HL-60 (cell line): Measurements from ENCODE around the gene RBM26.

Experiments
- DNase-seq, 2 experiments: peaks; one replicate each; pipeline ENCODE4 v3.0.0-alpha.2; 2010 to 2020; ENCODE audit warnings: low read depth in 1 of 2, low spot score in 1 of 2
- H3K27ac ChIP-seq: fragments of 250-450 bp; sonication (Bioruptor Pico); replicated peaks from 2 replicates; pipeline ENCODE4 v1.5.1; 2020; ENCODE audit warnings: mild to moderate bottlenecking, moderate library complexity
- H3K27me3 ChIP-seq: fragments of 250-450 bp; sonication (Bioruptor Pico); 2 replicates; pipeline ENCODE4 v1.5.1; 2021; ENCODE audit warnings: mild to moderate bottlenecking, moderate library complexity; ENCODE audit not compliant: insufficient read depth, poor library complexity, severe bottlenecking
- H3K4me3 ChIP-seq: replicated peaks from 2 replicates; pipeline ENCODE4 v1.5.1; 2011; ENCODE audit warnings: mild to moderate bottlenecking, control low read depth, low read length; ENCODE audit not compliant: insufficient read depth
- GABPA ChIP-seq: IDR thresholded peaks from 2 replicates; pipeline ENCODE4 v1.6.1; 2012; ENCODE audit warnings: low read depth
- POLR2AphosphoS5 ChIP-seq: IDR thresholded peaks from 2 replicates; pipeline ENCODE4 v1.6.1; 2012; ENCODE audit warnings: low read depth
- SPI1 ChIP-seq: IDR thresholded peaks from 2 replicates; pipeline ENCODE4 v1.6.1; 2012; ENCODE audit warnings: low read depth, mild to moderate bottlenecking, borderline replicate concordance
- TF ChIP-seq, protein P1 (sequence below): IDR thresholded peaks from one replicate; pipeline ENCODE4 v1.5.1; 2011; ENCODE audit warnings: low read length, control low read depth, inconsistent platforms; ENCODE audit not compliant: insufficient read depth
- TF ChIP-seq, protein P2 (sequence below): IDR thresholded peaks from 2 replicates; pipeline ENCODE4 v1.6.1; 2012; ENCODE audit warnings: low read depth; ENCODE audit not compliant: insufficient replicate concordance

Gene RBM26

DNA sequence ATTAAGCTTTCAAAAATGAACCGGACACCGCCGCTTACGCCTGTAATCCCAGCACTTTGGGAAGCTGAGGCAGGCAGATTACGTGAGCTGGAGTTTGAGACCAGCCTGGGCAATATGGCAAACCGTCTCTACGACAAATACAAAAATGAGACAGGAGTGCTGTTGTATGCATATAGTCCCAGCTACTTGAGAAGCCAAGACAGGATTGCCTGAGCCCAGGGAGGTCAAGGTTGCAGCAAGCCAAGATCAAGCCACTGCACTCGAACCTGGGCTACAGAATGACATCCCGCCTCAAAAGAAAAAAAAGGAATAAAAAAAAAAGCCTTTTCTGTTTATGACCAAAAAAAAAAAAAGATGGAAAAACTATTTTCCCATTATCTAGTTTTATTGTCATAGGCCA lies 96.4 kb downstream of the RBM26 start:
- TF ChIP-seq POLR2AphosphoS5 (0 out of 2 replicates have a peak, but pooled peaks have one; percentile 16), SPI1 (no peak), GABPA (no peak)
- TF ChIP-seq, protein P1, sequence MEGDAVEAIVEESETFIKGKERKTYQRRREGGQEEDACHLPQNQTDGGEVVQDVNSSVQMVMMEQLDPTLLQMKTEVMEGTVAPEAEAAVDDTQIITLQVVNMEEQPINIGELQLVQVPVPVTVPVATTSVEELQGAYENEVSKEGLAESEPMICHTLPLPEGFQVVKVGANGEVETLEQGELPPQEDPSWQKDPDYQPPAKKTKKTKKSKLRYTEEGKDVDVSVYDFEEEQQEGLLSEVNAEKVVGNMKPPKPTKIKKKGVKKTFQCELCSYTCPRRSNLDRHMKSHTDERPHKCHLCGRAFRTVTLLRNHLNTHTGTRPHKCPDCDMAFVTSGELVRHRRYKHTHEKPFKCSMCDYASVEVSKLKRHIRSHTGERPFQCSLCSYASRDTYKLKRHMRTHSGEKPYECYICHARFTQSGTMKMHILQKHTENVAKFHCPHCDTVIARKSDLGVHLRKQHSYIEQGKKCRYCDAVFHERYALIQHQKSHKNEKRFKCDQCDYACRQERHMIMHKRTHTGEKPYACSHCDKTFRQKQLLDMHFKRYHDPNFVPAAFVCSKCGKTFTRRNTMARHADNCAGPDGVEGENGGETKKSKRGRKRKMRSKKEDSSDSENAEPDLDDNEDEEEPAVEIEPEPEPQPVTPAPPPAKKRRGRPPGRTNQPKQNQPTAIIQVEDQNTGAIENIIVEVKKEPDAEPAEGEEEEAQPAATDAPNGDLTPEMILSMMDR = no peak
- TF ChIP-seq, protein P2, sequence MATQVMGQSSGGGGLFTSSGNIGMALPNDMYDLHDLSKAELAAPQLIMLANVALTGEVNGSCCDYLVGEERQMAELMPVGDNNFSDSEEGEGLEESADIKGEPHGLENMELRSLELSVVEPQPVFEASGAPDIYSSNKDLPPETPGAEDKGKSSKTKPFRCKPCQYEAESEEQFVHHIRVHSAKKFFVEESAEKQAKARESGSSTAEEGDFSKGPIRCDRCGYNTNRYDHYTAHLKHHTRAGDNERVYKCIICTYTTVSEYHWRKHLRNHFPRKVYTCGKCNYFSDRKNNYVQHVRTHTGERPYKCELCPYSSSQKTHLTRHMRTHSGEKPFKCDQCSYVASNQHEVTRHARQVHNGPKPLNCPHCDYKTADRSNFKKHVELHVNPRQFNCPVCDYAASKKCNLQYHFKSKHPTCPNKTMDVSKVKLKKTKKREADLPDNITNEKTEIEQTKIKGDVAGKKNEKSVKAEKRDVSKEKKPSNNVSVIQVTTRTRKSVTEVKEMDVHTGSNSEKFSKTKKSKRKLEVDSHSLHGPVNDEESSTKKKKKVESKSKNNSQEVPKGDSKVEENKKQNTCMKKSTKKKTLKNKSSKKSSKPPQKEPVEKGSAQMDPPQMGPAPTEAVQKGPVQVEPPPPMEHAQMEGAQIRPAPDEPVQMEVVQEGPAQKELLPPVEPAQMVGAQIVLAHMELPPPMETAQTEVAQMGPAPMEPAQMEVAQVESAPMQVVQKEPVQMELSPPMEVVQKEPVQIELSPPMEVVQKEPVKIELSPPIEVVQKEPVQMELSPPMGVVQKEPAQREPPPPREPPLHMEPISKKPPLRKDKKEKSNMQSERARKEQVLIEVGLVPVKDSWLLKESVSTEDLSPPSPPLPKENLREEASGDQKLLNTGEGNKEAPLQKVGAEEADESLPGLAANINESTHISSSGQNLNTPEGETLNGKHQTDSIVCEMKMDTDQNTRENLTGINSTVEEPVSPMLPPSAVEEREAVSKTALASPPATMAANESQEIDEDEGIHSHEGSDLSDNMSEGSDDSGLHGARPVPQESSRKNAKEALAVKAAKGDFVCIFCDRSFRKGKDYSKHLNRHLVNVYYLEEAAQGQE = no peak
- H3K27ac ChIP-seq = no peak overlapping the region
- no peak for DNase-seq
- H3K27me3 ChIP-seq = no peaks in the 10 kb centered on the region
- no peak overlapping the region for H3K4me3 ChIP-seq

DNA sequence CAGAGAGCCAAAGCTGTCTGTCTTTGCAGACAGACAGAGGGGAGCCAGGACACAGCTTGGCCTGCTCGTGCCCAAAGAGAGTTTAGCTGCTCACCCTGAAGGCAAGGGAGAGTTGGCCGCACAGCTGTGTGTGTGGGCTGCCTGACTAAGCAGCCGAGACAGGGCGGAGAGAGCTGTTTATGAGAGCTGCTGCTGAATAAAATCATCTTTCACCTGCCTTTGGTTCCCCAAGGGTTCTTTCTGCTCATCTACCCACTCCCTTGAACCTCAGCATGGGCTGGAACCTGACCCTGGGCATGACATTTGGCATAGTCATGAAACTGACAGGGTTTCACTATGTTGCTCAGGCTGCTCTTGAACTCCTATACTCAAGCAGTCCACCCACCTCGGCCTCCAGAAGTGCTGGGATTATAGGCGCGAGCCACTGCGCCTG lies 98.2 kb downstream of the RBM26 start:
- 0 out of 2 replicates have a peak, but pooled peaks have one; percentile 19 for TF ChIP-seq POLR2AphosphoS5
- TF ChIP-seq SPI1 = no peak
- TF ChIP-seq, protein P2 = no peak
- TF ChIP-seq GABPA = no peak
- TF ChIP-seq, protein P1 = no peak
- Histone ChIP-seq H3K27me3 (no peaks in the 10 kb centered on the region), H3K4me3 (no peak overlapping the region), H3K27ac (no peak overlapping the region)
- no peak for DNase-seq

DNA sequence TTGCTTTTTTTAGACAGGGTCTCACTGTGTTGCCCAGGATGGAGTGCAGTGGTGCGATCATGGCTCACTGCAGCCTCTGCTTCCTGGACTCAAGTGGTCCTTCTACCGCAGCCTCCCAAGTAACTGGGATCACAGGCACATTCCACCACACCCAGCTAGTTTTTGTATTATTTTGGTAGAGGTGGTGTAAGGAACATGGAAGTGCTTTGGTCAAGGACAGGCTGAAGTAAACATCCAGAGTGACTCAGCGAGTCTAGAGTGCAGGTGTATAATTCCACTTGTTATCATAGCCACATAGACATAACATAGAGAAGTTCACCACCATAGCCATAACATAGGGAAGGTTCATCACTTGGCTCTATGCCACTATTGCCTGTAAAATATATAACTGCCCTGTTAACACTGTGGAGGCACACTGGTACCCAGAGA lies 98.6 kb downstream of the RBM26 start:
- no peak for DNase-seq
- no peak for TF ChIP-seq GABPA
- TF ChIP-seq POLR2AphosphoS5 = no peak
- TF ChIP-seq SPI1 = no peak
- TF ChIP-seq, protein P1 = no peak
- TF ChIP-seq, protein P2 = no peak
- H3K27ac ChIP-seq = no peak overlapping the region
- H3K27me3 ChIP-seq = no peaks in the 10 kb centered on the region
- no peak overlapping the region for H3K4me3 ChIP-seq
